Activated naive CD8-positive, alpha-beta T cell treated with anti-CD3 and anti-CD28 coated beads, Interleukin-2, amount 10 ng/mL, durations not matched to agents 7 days and 5 days (primary cell): ENCODE data around the gene USP9X. TPM values are rescaled to one million over a fixed set of nuclear protein-coding genes. Genes with fewer than 3 reads are reported as not detected.
"Not testable (repeated sequence)": the region's sequence is repeated elsewhere in the genome, so short reads cannot be mapped to it uniquely, and the experiment has no call there.

Experiments
- ATAC-seq: fragments of 150-1000 bp; cut with Tn5 transposase; one replicate; pipeline ENCODE4 v1.10.0; 2021; ENCODE audit warnings: low read depth, moderate library complexity
- POLR2A ChIA-PET: fragments of 350-600 bp; sonication (Branson Sonifier 250); formaldehyde crosslinking; loops from one replicate; lab custom pipeline; 2021; ENCODE audit warnings: antibody characterized with exemption; lab: Charles Lee
- DNase-seq: peaks from one replicate; pipeline ENCODE4 v3.0.0; 2021
- H3K27ac Mint-ChIP-seq: one replicate; pipeline ENCODE4 v1.8.0; 2022; ENCODE audit warnings: mild to moderate bottlenecking, mixed read lengths
- H3K27me3 Mint-ChIP-seq: one replicate; pipeline ENCODE4 v1.8.0; 2022; ENCODE audit warnings: mild to moderate bottlenecking, moderate library complexity, mixed read lengths
- H3K36me3 Mint-ChIP-seq: one replicate; pipeline ENCODE4 v1.8.0; 2021; ENCODE audit warnings: mild to moderate bottlenecking, mixed read lengths
- H3K4me1 Mint-ChIP-seq: one replicate; pipeline ENCODE4 v1.8.0; 2021; ENCODE audit warnings: mixed read lengths
- H3K4me3 Mint-ChIP-seq: one replicate; pipeline ENCODE4 v1.8.0; 2022; ENCODE audit warnings: mild to moderate bottlenecking, moderate library complexity, mixed read lengths
- H3K9me3 Mint-ChIP-seq: one replicate; pipeline ENCODE4 v1.8.0; 2021; ENCODE audit warnings: mixed read lengths
- total RNA-seq, 2 experiments: library from RNA; stranded (reverse); gene quantifications; one replicate each; pipeline ENCODE4 v1.2.3, GENCODE V29; 2021

USP9X gene
- total RNA-seq, 2 experiments from 2014 or later, result 56.9 to 65.7 TPM

GRCh38 chrX:41095908-41096307 is 10.7 kb downstream of the USP9X start:
- Mint-ChIP-seq H3K36me3 (peaks cover 10% of the 10 kb centered on the region), H3K9me3 (no peaks in the 10 kb centered on the region), H3K27me3 (no peaks in the 10 kb centered on the region), H3K4me1 (peaks cover 23% of the 10 kb centered on the region), H3K4me3 (no peak overlapping the region), H3K27ac (no peak overlapping the region)
- POLR2A ChIA-PET, result interaction anchor here (0.5 to 1.2 kb wide), 2 partner anchors 11 to 19 kb away, joined by 3 to 5 read pairs; no protein-coding TSS in a partner anchor
- DNase-seq (no peak), ATAC-seq (no peak)

- H3K4me3 Mint-ChIP-seq, result no peak overlapping the region
- no peaks in the 10 kb centered on the region for H3K9me3 Mint-ChIP-seq
- no peak overlapping the region for H3K27ac Mint-ChIP-seq
- DNase-seq, result no peak
- H3K36me3 Mint-ChIP-seq, result peaks cover 10% of the 10 kb centered on the region
- peaks cover 21% of the 10 kb centered on the region for H3K4me1 Mint-ChIP-seq
- H3K27me3 Mint-ChIP-seq, result no peaks in the 10 kb centered on the region
- no peak for ATAC-seq
- POLR2A ChIA-PET, result interaction anchor here (1.2 kb wide), 2 partner anchors 11 to 12 kb away, joined by 3 to 4 read pairs; no protein-coding TSS in a partner anchor
Measured at GRCh38 chrX:41096339-41096955, 11.2 kb downstream of the USP9X start.

GRCh38 chrX:41097326-41097725 is 12.1 kb downstream of the USP9X start:
- H3K9me3 Mint-ChIP-seq, result no peaks in the 10 kb centered on the region
- peaks cover 10% of the 10 kb centered on the region for H3K36me3 Mint-ChIP-seq
- POLR2A ChIA-PET, result interaction anchor here (1.2 kb wide), 1 partner anchor 12 kb away, joined by 4 read pairs; no protein-coding TSS in a partner anchor
- ATAC-seq, result no peak
- H3K4me3 Mint-ChIP-seq, result no peak overlapping the region
- H3K4me1 Mint-ChIP-seq, result peaks cover 22% of the 10 kb centered on the region
- DNase-seq, result no peak
- no peaks in the 10 kb centered on the region for H3K27me3 Mint-ChIP-seq
- H3K27ac Mint-ChIP-seq, result no peak overlapping the region

GRCh38 chrX:41100200-41100599 is 15.0 kb downstream of the USP9X start:
- POLR2A ChIA-PET, result interaction anchor here (1.0 kb wide), 1 partner anchor 10 kb away, joined by 3 read pairs; no protein-coding TSS in a partner anchor
- H3K27me3 Mint-ChIP-seq, result no peaks in the 10 kb centered on the region
- no peak overlapping the region for H3K27ac Mint-ChIP-seq
- ATAC-seq, result no peak
- no peak for DNase-seq
- no peaks in the 10 kb centered on the region for H3K9me3 Mint-ChIP-seq
- H3K36me3 Mint-ChIP-seq, result peaks cover 7% of the 10 kb centered on the region
- peaks cover 19% of the 10 kb centered on the region for H3K4me1 Mint-ChIP-seq
- no peak overlapping the region for H3K4me3 Mint-ChIP-seq

GRCh38 chrX:41100819-41101218 is 15.6 kb downstream of the USP9X start:
- Mint-ChIP-seq H3K9me3 (no peaks in the 10 kb centered on the region), H3K4me1 (peaks cover 15% of the 10 kb centered on the region), H3K36me3 (peaks cover 7% of the 10 kb centered on the region), H3K27me3 (no peaks in the 10 kb centered on the region), H3K27ac (no peak overlapping the region), H3K4me3 (no peak overlapping the region)
- no peak for ATAC-seq
- no peak for DNase-seq
- POLR2A ChIA-PET, result no interaction called here

- H3K36me3 Mint-ChIP-seq, result peaks cover 11% of the 10 kb centered on the region
- H3K4me1 Mint-ChIP-seq, result peaks cover 21% of the 10 kb centered on the region
- ATAC-seq (no peak), DNase-seq (no peak)
- no peaks in the 10 kb centered on the region for H3K27me3 Mint-ChIP-seq
- H3K9me3 Mint-ChIP-seq, result peaks cover 4% of the 10 kb centered on the region
- POLR2A ChIA-PET, result interaction anchor here (1.1 kb wide), 1 partner anchor 19 kb away, joined by 5 read pairs; the partner anchor contains the start of gene USP9X
- H3K27ac Mint-ChIP-seq, result peak overlapping the region; percentile 25
- H3K4me3 Mint-ChIP-seq, result no peak overlapping the region
Measured at GRCh38 chrX:41105005-41105404, 19.8 kb downstream of the USP9X start.

GRCh38 chrX:41106257-41106656 is 21.0 kb downstream of the USP9X start:
- H3K36me3 Mint-ChIP-seq, POLR2A ChIA-PET, H3K27ac Mint-ChIP-seq, DNase-seq, H3K4me3 Mint-ChIP-seq, ATAC-seq, H3K27me3 Mint-ChIP-seq, H3K9me3 Mint-ChIP-seq: not testable (repeated sequence)
- H3K4me1 Mint-ChIP-seq, result peaks cover 29% of the 10 kb centered on the region

GRCh38 chrX:41108007-41108406 is 22.8 kb downstream of the USP9X start:
- Mint-ChIP-seq H3K36me3 (peaks cover 10% of the 10 kb centered on the region), H3K4me3 (no peak overlapping the region), H3K4me1 (peaks cover 33% of the 10 kb centered on the region), H3K27me3 (no peaks in the 10 kb centered on the region), H3K9me3 (peaks cover 4% of the 10 kb centered on the region), H3K27ac (no peak overlapping the region)
- POLR2A ChIA-PET, result no interaction called here
- ATAC-seq, result no peak
- no peak for DNase-seq

GRCh38 chrX:41108463-41109205 is 23.4 kb downstream of the USP9X start:
- peaks cover 4% of the 10 kb centered on the region for H3K9me3 Mint-ChIP-seq
- POLR2A ChIA-PET, result interaction anchor here (1.5 kb wide), 1 partner anchor 24 kb away, joined by 7 read pairs; the partner anchor contains the start of gene USP9X
- no peak overlapping the region for H3K4me3 Mint-ChIP-seq
- H3K27me3 Mint-ChIP-seq, result no peaks in the 10 kb centered on the region
- H3K27ac Mint-ChIP-seq, result no peak overlapping the region
- no peak for DNase-seq
- no peak for ATAC-seq
- peaks cover 33% of the 10 kb centered on the region for H3K4me1 Mint-ChIP-seq
- peaks cover 10% of the 10 kb centered on the region for H3K36me3 Mint-ChIP-seq

GRCh38 chrX:41110801-41111625 is 25.8 kb downstream of the USP9X start:
- peak overlapping the region; percentile 7 for H3K27ac Mint-ChIP-seq
- ATAC-seq, result no peak

GRCh38 chrX:41115104-41115425 is 29.8 kb downstream of the USP9X start:
- H3K4me3 Mint-ChIP-seq, H3K27me3 Mint-ChIP-seq, H3K9me3 Mint-ChIP-seq, H3K36me3 Mint-ChIP-seq: not testable (repeated sequence)
- peaks cover 50% of the 10 kb centered on the region for H3K4me1 Mint-ChIP-seq
- POLR2A ChIA-PET, result interaction anchor here (0.6 to 4.7 kb wide), 3 partner anchors 19 to 627 kb away, joined by 3 to 35 read pairs (median 5); partner anchors contain the start of gene USP9X
- DNase-seq (peak; percentile 24), ATAC-seq (peak; percentile 17)
- H3K27ac Mint-ChIP-seq, result peak overlapping the region; percentile 65

More at GRCh38 chrX:41110801-41111625, 25.8 kb downstream of the USP9X start:
- H3K27me3 Mint-ChIP-seq, result no peaks in the 10 kb centered on the region
- POLR2A ChIA-PET, result interaction anchor here (1.0 kb wide), 1 partner anchor 26 kb away, joined by 4 read pairs; the partner anchor contains the start of gene USP9X
- peaks cover 41% of the 10 kb centered on the region for H3K4me1 Mint-ChIP-seq
- H3K9me3 Mint-ChIP-seq, result peaks cover 4% of the 10 kb centered on the region
- H3K4me3 Mint-ChIP-seq, result no peak overlapping the region
- H3K36me3 Mint-ChIP-seq, result peaks cover 10% of the 10 kb centered on the region
- no peak for DNase-seq

- Mint-ChIP-seq H3K36me3 (no peaks in the 10 kb centered on the region), H3K4me1 (peaks cover 47% of the 10 kb centered on the region), H3K27ac (peak overlapping the region; percentile 89), H3K4me3 (peak overlapping the region; percentile 76), H3K9me3 (no peaks in the 10 kb centered on the region), H3K27me3 (no peaks in the 10 kb centered on the region)
- DNase-seq (no peak), ATAC-seq (peak; percentile 87)
- POLR2A ChIA-PET, result interaction anchor here (1.3 to 4.7 kb wide), 2 partner anchors 32 to 164 kb away, joined by 4 to 35 read pairs; partner anchors contain the start of gene USP9X
Measured at GRCh38 chrX:41116948-41117347, 31.7 kb downstream of the USP9X start.

GRCh38 chrX:41118156-41118555 is 32.9 kb downstream of the USP9X start:
- Mint-ChIP-seq H3K27me3 (no peaks in the 10 kb centered on the region), H3K36me3 (no peaks in the 10 kb centered on the region), H3K27ac (peak overlapping the region; percentile 80), H3K9me3 (no peaks in the 10 kb centered on the region), H3K4me1 (peaks cover 52% of the 10 kb centered on the region), H3K4me3 (peak overlapping the region; percentile 76)
- POLR2A ChIA-PET, result no interaction called here
- DNase-seq (no peak), ATAC-seq (peak; percentile 30)
